Thymus (tissue), 11 donors: Measurements from ENCODE around the gene DCP2. TPM values are rescaled to one million over a fixed set of nuclear protein-coding genes. Genes with fewer than 3 reads are reported as not detected.

Source experiments
- DNase-seq, 9 donors: peaks; one replicate each; pipeline ENCODE4 v3.0.0-alpha.2; 2013; ENCODE audit warnings: low spot score in 9 of 9, low read depth in 6 of 9, missing footprints in 1 of 9
- H3K27ac ChIP-seq, 2 donors: one replicate each; pipeline ENCODE4 v1.5.1; 2013; ENCODE audit warnings: control low read depth in 1 of 2, low read depth in 1 of 2, low read length in 1 of 2, mild to moderate bottlenecking in 1 of 2, moderate library complexity in 1 of 2
- H3K27me3 ChIP-seq, 2 donors: one replicate each; pipeline ENCODE4 v1.5.1; 2013; ENCODE audit warnings: low read length in 1 of 2; ENCODE audit not compliant: control insufficient read depth in 2 of 2, insufficient read depth in 1 of 2
- H3K36me3 ChIP-seq, 2 donors: one replicate each; pipeline ENCODE4 v1.5.1; 2013; ENCODE audit warnings: low read length in 1 of 2, mild to moderate bottlenecking in 1 of 2, moderate library complexity in 1 of 2; ENCODE audit not compliant: control insufficient read depth in 2 of 2, insufficient read depth in 2 of 2
- H3K4me1 ChIP-seq, 2 donors: one replicate each; pipeline ENCODE4 v1.5.1; 2013; ENCODE audit warnings: low read length in 2 of 2; ENCODE audit not compliant: control insufficient read depth in 2 of 2, insufficient read depth in 2 of 2
- H3K4me3 ChIP-seq, 2 donors: one replicate each; pipeline ENCODE4 v1.5.1; 2013; ENCODE audit warnings: low read length in 2 of 2, control low read depth in 1 of 2, mild to moderate bottlenecking in 1 of 2
- H3K9me3 ChIP-seq, 2 donors: one replicate each; pipeline ENCODE4 v1.5.1; 2013; ENCODE audit warnings: low read length in 1 of 2, mild to moderate bottlenecking in 1 of 2; ENCODE audit not compliant: control insufficient read depth in 2 of 2, insufficient read depth in 1 of 2
- WGBS: extraction: QIAGEN DNeasy Blood & Tissue Kit; methylation state at CpG from one replicate; pipeline ENCODE4 v1.1.7; 2013; 5-methylcytosine and 5-hydroxymethylcytosine counted together
- polyA plus RNA-seq: library from polyadenylated mRNA; stranded (reverse); fragments of 200-250 nt; gene quantifications from one replicate; pipeline ENCODE4 v1.2.3, GENCODE V29; 2013
- total RNA-seq: library from RNA; stranded (reverse); fragments of 120-200 nt; gene quantifications from one replicate; pipeline ENCODE4 v1.2.4, GENCODE V29; 2013
- donor health status: healthy.

The DCP2 gene
- total and polyA plus RNA-seq, 2 donors: 36.3 to 79.3 TPM

DNA sequence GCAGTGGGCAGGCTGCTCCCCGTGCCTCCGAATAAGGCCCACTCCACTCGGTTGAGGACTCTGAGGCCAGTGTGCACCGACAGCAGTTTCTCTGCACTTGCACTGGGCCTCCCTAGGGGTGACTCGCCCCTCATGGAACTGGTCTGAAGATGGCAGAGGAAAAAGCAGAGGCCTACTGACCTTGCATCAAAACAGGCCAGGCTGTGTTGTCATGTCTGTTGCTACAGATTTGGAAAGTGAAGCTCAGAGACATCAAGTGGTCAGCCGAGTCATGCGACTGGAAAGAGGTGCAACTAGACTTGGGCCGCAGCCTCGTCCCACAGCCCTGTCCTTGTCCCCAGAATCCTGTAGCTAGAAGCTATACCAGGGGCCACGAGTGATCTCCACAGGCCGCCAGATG, 78.3 kb downstream of the DCP2 start:
- no peak for DNase-seq
- Histone ChIP-seq H3K4me3 (no peak overlapping the region), H3K36me3 (no peaks in the 10 kb centered on the region), H3K27ac (no peak overlapping the region), H3K9me3 (no peaks in the 10 kb centered on the region), H3K4me1 (peaks cover 0 to 18% of the 10 kb centered on the region in 2 donors), H3K27me3 (no peaks in the 10 kb centered on the region)
- WGBS: 98% methylated on average over 11 of the region's 11 CpGs

DNA sequence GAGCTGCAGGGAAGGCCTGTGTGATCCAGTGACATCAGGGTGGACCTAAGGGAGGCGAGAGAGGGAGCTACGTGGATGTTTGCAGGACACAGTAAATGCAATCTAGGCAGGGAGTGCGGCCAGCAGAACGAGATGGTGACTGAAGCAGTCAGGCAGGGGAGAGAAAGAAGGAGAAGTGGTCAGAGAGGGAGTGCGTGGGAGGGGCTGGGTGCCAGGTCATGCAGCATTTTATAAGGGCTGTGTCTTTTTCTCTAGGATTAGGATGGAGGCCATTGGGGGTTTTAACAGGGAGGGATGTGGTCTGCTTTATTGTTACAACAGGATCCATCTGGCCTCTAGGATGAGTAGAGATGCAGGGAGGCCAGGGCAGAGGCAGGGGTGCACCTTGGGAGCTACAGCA, 80.4 kb downstream of the DCP2 start:
- DNase-seq: no peak
- no peak overlapping the region for H3K4me3 ChIP-seq
- 84% methylated on average over 5 of the region's 5 CpGs for WGBS

DNA sequence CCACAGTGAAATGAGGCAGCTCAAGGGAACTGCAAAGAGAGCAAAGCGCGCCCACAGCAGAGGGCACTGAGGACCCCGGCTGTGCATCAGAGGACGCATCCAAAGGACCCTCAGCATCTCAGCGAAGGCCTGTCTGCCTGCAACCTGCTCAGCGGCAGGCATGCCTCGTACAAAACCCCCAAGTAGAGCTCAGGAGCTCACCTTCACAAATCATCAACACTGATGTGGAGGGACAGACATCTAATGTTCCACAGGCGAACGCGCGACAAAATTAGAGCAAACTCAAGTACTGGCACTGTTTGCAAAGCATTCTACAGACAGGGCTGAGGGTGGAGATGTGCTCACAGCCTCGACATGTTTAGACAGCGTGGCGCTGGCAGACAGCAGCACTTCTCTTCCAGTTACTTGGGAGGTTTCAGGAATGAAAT, 81.0 kb downstream of the DCP2 start:
- no peak overlapping the region for H3K4me3 ChIP-seq
- H3K27me3 ChIP-seq: no peaks in the 10 kb centered on the region
- peaks cover under 1 to 27% of the 10 kb centered on the region in 2 donors for H3K4me1 ChIP-seq
- no peaks in the 10 kb centered on the region for H3K9me3 ChIP-seq
- no peak for DNase-seq
- WGBS: 88% methylated on average over 14 of the region's 14 CpGs
- peak overlapping the region in 1 of 2 donors; percentile 7 for H3K27ac ChIP-seq
- no peaks in the 10 kb centered on the region for H3K36me3 ChIP-seq

More for the DNA sequence above, 80.4 kb downstream of the DCP2 start:
- H3K27me3 ChIP-seq: no peaks in the 10 kb centered on the region
- no peaks in the 10 kb centered on the region for H3K9me3 ChIP-seq
- peaks cover 0 to 26% of the 10 kb centered on the region in 2 donors for H3K4me1 ChIP-seq
- no peaks in the 10 kb centered on the region for H3K36me3 ChIP-seq
- no peak overlapping the region for H3K27ac ChIP-seq

GRCh38 chr5:113058269-113058668, 81.7 kb downstream of the DCP2 start:
- Histone ChIP-seq H3K4me1 (peaks cover 6 to 34% of the 10 kb centered on the region in 2 donors), H3K27me3 (no peaks in the 10 kb centered on the region), H3K9me3 (no peaks in the 10 kb centered on the region), H3K36me3 (no peaks in the 10 kb centered on the region), H3K4me3 (no peak overlapping the region), H3K27ac (no peak overlapping the region)
- DNase-seq: no peak
- WGBS: 96% methylated on average over 5 of the region's 5 CpGs

DNA sequence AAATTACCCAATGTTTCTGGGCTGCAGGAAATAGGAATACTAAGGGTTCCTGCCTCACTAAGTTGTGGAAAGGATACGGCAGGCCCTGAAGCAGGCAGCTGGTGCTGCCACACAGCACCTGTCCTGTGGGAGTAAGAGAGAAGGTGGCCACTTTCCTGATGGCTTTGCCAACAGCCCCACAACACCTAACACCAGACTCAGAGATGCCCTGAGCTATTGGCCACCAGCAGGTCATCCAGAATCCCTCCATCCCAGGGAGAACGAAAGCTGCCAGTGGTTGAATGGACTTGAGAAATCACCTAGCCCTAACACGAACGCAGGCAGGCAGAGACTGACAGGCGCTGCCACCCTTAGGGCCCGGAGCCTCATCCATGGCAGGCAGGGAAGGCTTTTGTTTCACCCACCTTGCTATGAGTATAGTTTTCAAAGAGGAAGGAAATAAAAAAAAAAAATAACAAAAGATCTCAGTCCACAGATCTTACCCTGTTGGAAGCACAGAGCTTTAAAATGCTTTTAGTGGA, 82.2 kb downstream of the DCP2 start:
- no peak overlapping the region for H3K4me3 ChIP-seq
- no peaks in the 10 kb centered on the region for H3K27me3 ChIP-seq
- H3K9me3 ChIP-seq: no peaks in the 10 kb centered on the region
- H3K27ac ChIP-seq: peak overlapping the region in 1 of 2 donors; percentile 50
- 55% methylated on average over 6 of the region's 6 CpGs for WGBS
- H3K4me1 ChIP-seq: peaks cover 6 to 36% of the 10 kb centered on the region in 2 donors
- H3K36me3 ChIP-seq: no peaks in the 10 kb centered on the region
- no peak for DNase-seq

GRCh38 chr5:113059232-113060040, 82.8 kb downstream of the DCP2 start:
- H3K4me1 ChIP-seq: peaks cover 6 to 36% of the 10 kb centered on the region in 2 donors
- 88% methylated on average over 19 of the region's 19 CpGs for WGBS
- no peak overlapping the region for H3K4me3 ChIP-seq
- H3K27me3 ChIP-seq: no peaks in the 10 kb centered on the region
- no peak for DNase-seq
- no peaks in the 10 kb centered on the region for H3K9me3 ChIP-seq
- H3K36me3 ChIP-seq: no peaks in the 10 kb centered on the region
- H3K27ac ChIP-seq: peak overlapping the region; percentile 20 to 50

GRCh38 chr5:113060408-113061025, 83.9 kb downstream of the DCP2 start:
- H3K4me1 ChIP-seq: peaks cover 6 to 36% of the 10 kb centered on the region in 2 donors
- DNase-seq: no peak
- H3K4me3 ChIP-seq: no peak overlapping the region
- 95% methylated on average over 4 of the region's 4 CpGs for WGBS
- H3K27ac ChIP-seq: no peak overlapping the region
- H3K9me3 ChIP-seq: no peaks in the 10 kb centered on the region
- no peaks in the 10 kb centered on the region for H3K27me3 ChIP-seq
- no peaks in the 10 kb centered on the region for H3K36me3 ChIP-seq

- Histone ChIP-seq H3K36me3 (no peaks in the 10 kb centered on the region), H3K9me3 (no peaks in the 10 kb centered on the region), H3K4me3 (no peak overlapping the region), H3K27me3 (no peaks in the 10 kb centered on the region), H3K27ac (peak overlapping the region; percentile 64 to 72), H3K4me1 (peaks cover 6 to 44% of the 10 kb centered on the region in 2 donors)
- peak in 2 of 9 donors; percentile 29 to 54 for DNase-seq
- 75% methylated on average over 5 of the region's 5 CpGs for WGBS
Measured at GRCh38 chr5:113061846-113062780, 85.5 kb downstream of the DCP2 start.
